Kidney (tissue), 14 donors: ENCODE results near the gene KREMEN1. TPM values are rescaled to one million over a fixed set of nuclear protein-coding genes. Genes with fewer than 3 reads are reported as not detected.
"Not testable (repeated sequence)": the region's sequence is repeated elsewhere in the genome, so short reads cannot be mapped to it uniquely, and the experiment has no call there.

Experiments used
- DNase-seq, 5 donors: peaks; one replicate each; pipeline ENCODE4 v3.0.0-alpha.2; 2013 to 2020
- FAIRE-seq: peaks from 2 replicates; lab custom pipeline; 2012; peaks lifted over from hg19 to GRCh38; lab: Jason Lieb, UNC
- H3K27ac ChIP-seq, 2 donors: one replicate each; pipeline ENCODE4 v1.7.0; 2013; ENCODE audit warnings: low read depth in 2 of 2, low read length in 2 of 2, inconsistent platforms in 1 of 2
- H3K27me3 ChIP-seq: one replicate; pipeline ENCODE4 v1.7.1; 2013; ENCODE audit warnings: low read length, inconsistent platforms; ENCODE audit not compliant: control insufficient read depth, insufficient read depth
- H3K36me3 ChIP-seq, 3 donors: one replicate each; pipeline versions ENCODE4 v1.7.0 to v1.7.1; 2013; ENCODE audit warnings: low read length in 3 of 3, control low read depth in 1 of 3, inconsistent platforms in 1 of 3; ENCODE audit not compliant: insufficient read depth in 3 of 3, control insufficient read depth in 2 of 3
- H3K4me1 ChIP-seq, 3 donors: one replicate each; pipeline versions ENCODE4 v1.7.0 to v1.7.1; 2013; ENCODE audit warnings: low read length in 3 of 3, inconsistent platforms in 1 of 3, low read depth in 1 of 3; ENCODE audit not compliant: control insufficient read depth in 2 of 3, insufficient read depth in 2 of 3
- H3K4me3 ChIP-seq, 3 donors: one replicate each; pipeline versions ENCODE4 v1.7.0 to v1.8.1; 2013; ENCODE audit warnings: low read length in 3 of 3, control low read depth in 1 of 3, inconsistent platforms in 1 of 3
- H3K9ac ChIP-seq, 3 donors: one replicate each; pipeline versions ENCODE4 v1.7.0 to v1.7.1; 2013; ENCODE audit warnings: low read length in 3 of 3, control low read depth in 1 of 3, inconsistent platforms in 1 of 3
- H3K9me3 ChIP-seq, 3 donors: one replicate each; pipeline versions ENCODE4 v1.7.0 to v1.7.1; 2013; ENCODE audit warnings: low read length in 3 of 3, control low read depth in 1 of 3, inconsistent platforms in 1 of 3; ENCODE audit not compliant: control insufficient read depth in 2 of 3, insufficient read depth in 1 of 3
- intact Hi-C: fragments of 100-400 bp; cut with DNase I; formaldehyde crosslinking; loops from one replicate; pipeline ENCODE4 v1.11.1; 2022
- polyA plus RNA-seq: library from polyadenylated mRNA; stranded (reverse); fragments of 350-450 nt; fragmentation: Illumina TruSeq; extraction: RNeasy Lipid Tissue Mini Kit (QIAGEN cat#74804); gene quantifications from one replicate; pipeline ENCODE4 v1.2.3, GENCODE V29; 2014; ENCODE audit warnings: low read depth, low replicate concordance; ENCODE audit not compliant: insufficient read depth
- total RNA-seq: library from RNA; stranded (reverse); fragmentation: NEBNext Ultra II Directional; extraction: Animal tissue kit (Norgen Biotek cat#: 25700); gene quantifications from one replicate; pipeline ENCODE4 v1.2.1, GENCODE V29; 2021
- TF ChIP-seq, protein P1 (sequence below): IDR thresholded peaks from 3 replicates; pipeline ENCODE4 v1.5.1; 2012; ENCODE audit warnings: mild to moderate bottlenecking, moderate library complexity, borderline replicate concordance; ENCODE audit not compliant: insufficient read depth; ENCODE audit errors: extremely low read depth
- donor health status: control.
- donor health status: control.
- donor health status: control.
- donor health status: control.
- donor health status: control.
- donor health status: DM: yes; HTN: yes; CAD: no.
- donor health status: Normal renal cell carcinoma (clear cell type).

Gene KREMEN1
- total and polyA plus RNA-seq, 2 donors from 2014 or later = 9.3 to 16.2 TPM

DNA sequence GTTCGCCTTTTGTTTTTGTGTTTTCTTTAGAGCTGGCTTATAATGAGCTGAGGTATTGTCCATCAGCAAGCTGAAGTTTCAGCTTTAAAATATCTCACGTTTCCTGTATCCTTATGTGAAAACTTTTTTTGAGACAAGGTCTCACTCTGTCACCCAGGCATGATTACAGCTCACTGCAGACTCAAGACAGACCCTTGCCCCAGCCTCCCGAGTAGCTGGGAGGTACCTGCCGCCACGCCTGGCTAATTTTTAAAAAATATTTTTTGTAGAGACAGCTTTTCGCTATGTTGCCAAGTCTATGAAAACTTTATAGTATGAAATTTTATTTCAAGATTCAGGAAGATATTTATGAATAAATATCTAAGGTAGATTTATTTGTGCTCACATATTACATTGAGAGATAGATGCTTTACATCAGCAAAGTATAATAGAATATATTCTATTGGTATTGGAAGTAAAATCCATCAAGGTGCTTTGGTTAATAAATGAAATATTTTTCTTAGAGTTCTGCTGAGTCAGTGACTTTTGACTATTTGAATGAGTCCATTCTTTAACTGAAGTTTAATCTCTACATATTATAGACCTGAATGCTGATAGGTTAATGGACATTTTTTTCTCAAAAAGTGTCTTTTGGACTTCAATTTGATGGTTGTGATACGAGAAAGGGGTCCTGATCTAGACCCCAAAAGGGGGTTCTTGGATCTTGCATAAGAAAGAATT is 10.2 kb downstream of the KREMEN1 start:
- TF ChIP-seq, protein P1, sequence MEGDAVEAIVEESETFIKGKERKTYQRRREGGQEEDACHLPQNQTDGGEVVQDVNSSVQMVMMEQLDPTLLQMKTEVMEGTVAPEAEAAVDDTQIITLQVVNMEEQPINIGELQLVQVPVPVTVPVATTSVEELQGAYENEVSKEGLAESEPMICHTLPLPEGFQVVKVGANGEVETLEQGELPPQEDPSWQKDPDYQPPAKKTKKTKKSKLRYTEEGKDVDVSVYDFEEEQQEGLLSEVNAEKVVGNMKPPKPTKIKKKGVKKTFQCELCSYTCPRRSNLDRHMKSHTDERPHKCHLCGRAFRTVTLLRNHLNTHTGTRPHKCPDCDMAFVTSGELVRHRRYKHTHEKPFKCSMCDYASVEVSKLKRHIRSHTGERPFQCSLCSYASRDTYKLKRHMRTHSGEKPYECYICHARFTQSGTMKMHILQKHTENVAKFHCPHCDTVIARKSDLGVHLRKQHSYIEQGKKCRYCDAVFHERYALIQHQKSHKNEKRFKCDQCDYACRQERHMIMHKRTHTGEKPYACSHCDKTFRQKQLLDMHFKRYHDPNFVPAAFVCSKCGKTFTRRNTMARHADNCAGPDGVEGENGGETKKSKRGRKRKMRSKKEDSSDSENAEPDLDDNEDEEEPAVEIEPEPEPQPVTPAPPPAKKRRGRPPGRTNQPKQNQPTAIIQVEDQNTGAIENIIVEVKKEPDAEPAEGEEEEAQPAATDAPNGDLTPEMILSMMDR = no peak

GRCh38 chr22:29083576-29083932 is 10.7 kb downstream of the KREMEN1 start:
- H3K4me3 ChIP-seq, H3K36me3 ChIP-seq, H3K9me3 ChIP-seq, H3K9ac ChIP-seq, DNase-seq, intact Hi-C loops, H3K27me3 ChIP-seq, H3K27ac ChIP-seq, FAIRE-seq: not testable (repeated sequence)
- H3K4me1 ChIP-seq = peaks cover 8 to 19% (median 17%) of the 10 kb centered on the region in 3 donors

More for the DNA sequence above, 10.2 kb downstream of the KREMEN1 start:
- H3K9me3 ChIP-seq = no peaks in the 10 kb centered on the region
- peak overlapping the region in 1 of 3 donors; percentile 8 for H3K4me3 ChIP-seq
- peaks cover 0 to 4% (median 0%) of the 10 kb centered on the region in 3 donors for H3K36me3 ChIP-seq
- no peaks in the 10 kb centered on the region for H3K27me3 ChIP-seq
- no peak overlapping the region for H3K9ac ChIP-seq
- FAIRE-seq = no peak
- no peak for DNase-seq
- H3K27ac ChIP-seq = peak overlapping the region in 1 of 2 donors; percentile 49
- intact Hi-C loops = no loop called here
- peaks cover 8 to 24% (median 19%) of the 10 kb centered on the region in 3 donors for H3K4me1 ChIP-seq

DNA sequence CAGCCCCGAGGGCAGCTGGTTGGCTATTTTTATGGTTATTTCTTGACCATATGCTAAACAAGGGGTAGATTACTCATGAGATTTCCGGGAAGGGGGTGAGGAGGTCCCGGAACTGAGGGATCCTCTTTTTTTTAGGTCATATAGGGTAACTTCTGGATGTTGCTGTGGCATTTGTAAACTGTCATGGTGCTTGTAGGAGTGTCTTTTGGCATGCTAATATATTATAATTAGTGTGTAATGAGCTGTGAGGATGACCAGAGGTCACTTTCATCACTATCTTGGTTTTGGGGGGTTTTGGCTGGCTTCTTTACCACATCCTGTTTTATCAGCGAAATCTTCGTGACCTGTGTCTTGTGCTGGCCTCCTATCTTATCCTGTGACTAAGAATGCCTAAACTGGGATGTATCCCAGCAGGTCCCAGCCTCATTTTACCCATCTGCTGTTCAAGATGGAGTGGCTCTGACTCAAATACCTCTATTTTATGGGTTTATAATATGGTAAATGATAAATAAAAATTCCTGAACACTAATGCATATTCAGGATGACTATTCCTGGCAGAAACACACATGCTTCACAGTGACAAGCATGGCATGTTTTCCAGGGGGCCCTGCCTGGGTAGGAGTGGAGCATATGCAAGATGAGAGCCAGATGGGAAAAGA is 11.2 kb downstream of the KREMEN1 start:
- intact Hi-C loops = no loop called here
- H3K27me3 ChIP-seq = no peaks in the 10 kb centered on the region
- H3K9ac ChIP-seq = no peak overlapping the region
- peaks cover 8 to 14% (median 13%) of the 10 kb centered on the region in 3 donors for H3K4me1 ChIP-seq
- FAIRE-seq (no peak), DNase-seq (no peak)
- no peak overlapping the region for H3K27ac ChIP-seq
- H3K36me3 ChIP-seq = peaks cover 0 to 4% (median 0%) of the 10 kb centered on the region in 3 donors
- H3K9me3 ChIP-seq = no peaks in the 10 kb centered on the region
- no peak overlapping the region for H3K4me3 ChIP-seq
- TF ChIP-seq, protein P1 = no peak

DNA sequence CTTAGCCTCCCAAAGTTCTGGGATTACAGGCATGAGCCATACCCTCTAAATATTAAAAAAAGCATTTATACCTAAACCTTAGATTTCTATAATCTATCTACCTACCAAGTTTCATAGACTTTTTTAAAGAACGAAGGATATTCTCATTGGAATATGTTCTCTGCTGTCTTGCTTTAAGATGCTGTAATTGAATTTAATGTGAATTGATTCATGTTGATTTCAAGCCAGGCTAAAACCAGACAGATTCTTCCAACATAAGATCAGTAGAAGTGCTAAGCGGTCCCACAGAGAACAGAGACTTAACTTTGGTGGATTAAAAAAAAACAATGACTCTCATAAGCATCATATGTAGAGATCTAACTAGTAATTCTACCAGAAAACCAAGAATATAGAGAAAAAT is 14.2 kb downstream of the KREMEN1 start:
- TF ChIP-seq, protein P1 = no peak
- intact Hi-C loops = no loop called here
- no peak for FAIRE-seq

More for the DNA sequence above, 14.2 kb downstream of the KREMEN1 start:
- Histone ChIP-seq H3K4me1 (peaks cover 5 to 11% (median 6%) of the 10 kb centered on the region in 3 donors), H3K36me3 (peaks cover 0 to 4% (median 0%) of the 10 kb centered on the region in 3 donors), H3K9me3 (no peaks in the 10 kb centered on the region), H3K27ac (no peak overlapping the region), H3K4me3 (no peak overlapping the region), H3K9ac (no peak overlapping the region), H3K27me3 (no peaks in the 10 kb centered on the region)
- no peak for DNase-seq
